Ovary (tissue), 3 donors: Measurements from ENCODE around the gene IL12RB2.

ENCODE experiments used
- CTCF ChIP-seq, 3 donors: fragments of 450-650 bp in 2 of 3; fragments of 200-600 bp in 1 of 3; IDR thresholded peaks; one replicate each; pipeline versions ENCODE4 v1.5.1 to v1.8.0; 2016 to 2022; ENCODE audit warnings: antibody characterized with exemption in 3 of 3, mild to moderate bottlenecking in 1 of 3
- EP300 ChIP-seq: sonication (generic); formaldehyde crosslinking; IDR thresholded peaks from one replicate; pipeline ENCODE4 v1.6.1; 2017; ENCODE audit warnings: antibody characterized with exemption
- POLR2A ChIP-seq: fragments of 450-650 bp; IDR thresholded peaks from one replicate; pipeline ENCODE4 v1.6.1; 2017; ENCODE audit warnings: antibody characterized with exemption, mild to moderate bottlenecking, moderate library complexity
- donor health status: DM: no; HTN: no; CAD: no.

DNA sequence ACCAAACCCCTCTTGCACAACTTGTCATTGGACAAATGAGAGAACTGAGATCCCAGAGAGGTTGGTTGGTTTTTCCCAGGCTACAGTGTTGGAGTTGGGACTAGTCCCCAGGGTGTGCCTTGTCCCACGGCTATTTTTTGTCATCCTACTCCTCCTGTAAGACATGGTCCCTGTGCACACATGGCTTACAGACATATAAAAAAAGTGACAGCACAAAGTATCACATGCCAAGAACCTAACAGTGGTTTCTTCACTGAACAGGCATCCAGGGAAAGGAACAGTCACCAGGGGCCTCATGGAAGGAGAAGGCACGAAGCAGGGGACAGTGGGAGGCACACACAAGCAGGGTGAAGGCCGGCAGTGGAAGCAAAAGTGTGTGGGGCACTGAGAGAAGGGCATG, 86.1 kb downstream of the IL12RB2 start:
- TF ChIP-seq CTCF (IDR thresholded peaks at IDR 0.05), result no peak
- TF ChIP-seq POLR2A, result no peak
- no peak for TF ChIP-seq EP300
